HepG2 (cell line): ENCODE measurements around the gene SPAG8. TPM values are rescaled to one million over a fixed set of nuclear protein-coding genes. Genes with fewer than 3 reads are reported as not detected.

ENCODE experiments used
- ARHGAP35 ChIP-seq: sonication (generic); formaldehyde crosslinking; IDR thresholded peaks from 2 replicates; pipeline ENCODE4 v1.9.0; 2022; ENCODE audit warnings: mild to moderate bottlenecking, inconsistent platforms, moderate library complexity, missing genetic modification reagents, borderline replicate concordance
- CBX2 ChIP-seq, 2 experiments: fragments of 200-600 bp in 1 of 2; sonication (generic); formaldehyde crosslinking in 1 of 2; IDR thresholded peaks; 2 replicates each; pipeline versions ENCODE4 v1.7.0 to v1.8.1; 2018 to 2022; ENCODE audit warnings: low read depth in 2 of 2, low read length in 1 of 2, mild to moderate bottlenecking in 1 of 2, missing genetic modification reagents in 1 of 2
- FOXO1 ChIP-seq: sonication (generic); formaldehyde crosslinking; IDR thresholded peaks from 2 replicates; pipeline ENCODE4 v1.4.0; 2020; ENCODE audit warnings: missing genetic modification reagents
- GABPA ChIP-seq, 2 experiments: IDR thresholded peaks; 2 replicates each; pipeline ENCODE4 v1.6.1; 2011 to 2016; ENCODE audit warnings: low read depth in 2 of 2, low read length in 1 of 2, missing biosample characterization in 1 of 2, missing genetic modification characterization in 1 of 2
- GTF2F1 ChIP-seq: fragments of 150-350 bp; IDR thresholded peaks from 2 replicates; pipeline ENCODE4 v1.6.1; 2014; ENCODE audit warnings: low read length
- HNRNPL ChIP-seq: fragments of 200-400 bp; formaldehyde crosslinking; IDR thresholded peaks from 2 replicates; pipeline ENCODE4 v1.6.1; 2017; ENCODE audit warnings: mild to moderate bottlenecking, low read depth, low read length
- KDM6A ChIP-seq: IDR thresholded peaks from 2 replicates; pipeline ENCODE4 v1.6.1; 2016; ENCODE audit warnings: low read depth
- KLF9 ChIP-seq: IDR thresholded peaks from 2 replicates; pipeline ENCODE4 v1.6.1; 2016; ENCODE audit warnings: low read depth
- MBD4 ChIP-seq: IDR thresholded peaks from 2 replicates; pipeline ENCODE4 v1.6.1; 2012; ENCODE audit warnings: low read length, inconsistent platforms, borderline replicate concordance
- MED1 ChIP-seq: sonication (generic); formaldehyde crosslinking; IDR thresholded peaks from 2 replicates; pipeline ENCODE4 v1.4.0; 2020; ENCODE audit warnings: missing genetic modification reagents
- PCBP2 ChIP-seq: fragments of 200-400 bp; formaldehyde crosslinking; optimal IDR thresholded peaks from 2 replicates; pipeline ENCODE3; 2018; ENCODE audit warnings: low read length, low read depth; ENCODE audit not compliant: poor library complexity, severe bottlenecking
- PHF20 ChIP-seq: sonication (generic); formaldehyde crosslinking; IDR thresholded peaks from 2 replicates; pipeline ENCODE4 v1.5.0; 2020; ENCODE audit warnings: mild to moderate bottlenecking, missing genetic modification reagents
- REPIN1 ChIP-seq: sonication (generic); formaldehyde crosslinking; IDR thresholded peaks from 2 replicates; pipeline ENCODE4 v1.8.0; 2022; ENCODE audit warnings: missing genetic modification reagents, low read depth, mild to moderate bottlenecking, borderline replicate concordance
- SP4 ChIP-seq: sonication (generic); formaldehyde crosslinking; IDR thresholded peaks from 2 replicates; pipeline ENCODE4 v1.8.1; 2023; ENCODE audit warnings: mild to moderate bottlenecking, missing genetic modification reagents
- SRSF4 ChIP-seq: fragments of 200-400 bp; formaldehyde crosslinking; IDR thresholded peaks from one replicate; pipeline ENCODE4 v1.6.1; 2018; ENCODE audit warnings: mild to moderate bottlenecking, low read depth, low read length, moderate library complexity; ENCODE audit not compliant: poor library complexity, severe bottlenecking
- TARDBP ChIP-seq: sonication (generic); formaldehyde crosslinking; IDR thresholded peaks from 2 replicates; pipeline ENCODE4 v1.8.0; 2022; ENCODE audit warnings: mild to moderate bottlenecking, missing genetic modification reagents
- TSC22D2 ChIP-seq: sonication (generic); formaldehyde crosslinking; IDR thresholded peaks from 2 replicates; pipeline ENCODE4 v1.5.1; 2020; ENCODE audit warnings: missing genetic modification reagents, mild to moderate bottlenecking, borderline replicate concordance
- XBP1 ChIP-seq: sonication (generic); formaldehyde crosslinking; IDR thresholded peaks from 2 replicates; pipeline ENCODE4 v1.5.0; 2020; ENCODE audit warnings: missing genetic modification reagents
- ZBTB3 ChIP-seq: sonication (generic); formaldehyde crosslinking; IDR thresholded peaks from 2 replicates; pipeline ENCODE4 v1.4.0; 2020; ENCODE audit warnings: low read depth, mild to moderate bottlenecking, moderate library complexity, missing genetic modification reagents, borderline replicate concordance
- ZMYM4 ChIP-seq: sonication (generic); formaldehyde crosslinking; IDR thresholded peaks from 2 replicates; pipeline ENCODE4 v1.8.1; 2023; ENCODE audit warnings: mild to moderate bottlenecking, missing genetic modification reagents
- ZNF607 ChIP-seq: sonication (generic); formaldehyde crosslinking; IDR thresholded peaks from 2 replicates; pipeline ENCODE4 v1.5.1; 2020; ENCODE audit warnings: missing genetic modification reagents, mild to moderate bottlenecking, borderline replicate concordance
- ZNF670 ChIP-seq: sonication (generic); formaldehyde crosslinking; IDR thresholded peaks from 2 replicates; pipeline ENCODE4 v1.8.0; 2022; ENCODE audit warnings: mild to moderate bottlenecking, missing genetic modification reagents, borderline replicate concordance
- ZNF83 ChIP-seq: sonication (generic); formaldehyde crosslinking; IDR thresholded peaks from 2 replicates; pipeline ENCODE4 v1.4.0; 2020; ENCODE audit warnings: missing genetic modification reagents, mild to moderate bottlenecking, borderline replicate concordance
- polyA plus RNA-seq, 8 experiments: library from polyadenylated mRNA; depleted of rRNA in 3 of 8; stranded (reverse) in 7 of 8; unstranded in 1 of 8; fragments of >200 nt; fragmentation: Illumina TruSeq in 4 of 8; extraction: Trizol in 4 of 8; gene quantifications; 2 replicates each; pipeline versions ENCODE4 v1.2.1 to v1.2.3, GENCODE V29; 2011 to 2016; ENCODE audit warnings: low read depth in 4 of 8, missing spikeins in 1 of 8, mixed read lengths in 1 of 8; ENCODE audit not compliant: insufficient read depth in 1 of 8
- total RNA-seq, 5 experiments: library from RNA; depleted of rRNA; stranded (reverse); fragments of >200 nt; fragmentation: Illumina TruSeq; extraction: Trizol; gene quantifications; 2 replicates each; pipeline ENCODE4 v1.2.3, GENCODE V29; 2016; ENCODE audit warnings: low read depth in 1 of 5
- TF ChIP-seq, protein P1 (sequence below): sonication (generic); formaldehyde crosslinking; IDR thresholded peaks from 2 replicates; pipeline ENCODE4 v1.4.0; 2020; ENCODE audit warnings: missing genetic modification reagents
- TF ChIP-seq, protein P2 (sequence below): fragments of 450-650 bp; IDR thresholded peaks from 2 replicates; pipeline ENCODE4 v1.6.1; 2016
- TF ChIP-seq, protein P3 (sequence below): IDR thresholded peaks from 2 replicates; pipeline ENCODE4 v1.6.1; 2016; ENCODE audit warnings: missing biosample characterization, missing genetic modification reagents, low read depth

The SPAG8 gene
- total and polyA plus RNA-seq, 2 of the 13 experiments (the other 11 are each of a cell fraction or from before 2014, with no cell fraction given): 0.18 to 0.27 TPM

DNA sequence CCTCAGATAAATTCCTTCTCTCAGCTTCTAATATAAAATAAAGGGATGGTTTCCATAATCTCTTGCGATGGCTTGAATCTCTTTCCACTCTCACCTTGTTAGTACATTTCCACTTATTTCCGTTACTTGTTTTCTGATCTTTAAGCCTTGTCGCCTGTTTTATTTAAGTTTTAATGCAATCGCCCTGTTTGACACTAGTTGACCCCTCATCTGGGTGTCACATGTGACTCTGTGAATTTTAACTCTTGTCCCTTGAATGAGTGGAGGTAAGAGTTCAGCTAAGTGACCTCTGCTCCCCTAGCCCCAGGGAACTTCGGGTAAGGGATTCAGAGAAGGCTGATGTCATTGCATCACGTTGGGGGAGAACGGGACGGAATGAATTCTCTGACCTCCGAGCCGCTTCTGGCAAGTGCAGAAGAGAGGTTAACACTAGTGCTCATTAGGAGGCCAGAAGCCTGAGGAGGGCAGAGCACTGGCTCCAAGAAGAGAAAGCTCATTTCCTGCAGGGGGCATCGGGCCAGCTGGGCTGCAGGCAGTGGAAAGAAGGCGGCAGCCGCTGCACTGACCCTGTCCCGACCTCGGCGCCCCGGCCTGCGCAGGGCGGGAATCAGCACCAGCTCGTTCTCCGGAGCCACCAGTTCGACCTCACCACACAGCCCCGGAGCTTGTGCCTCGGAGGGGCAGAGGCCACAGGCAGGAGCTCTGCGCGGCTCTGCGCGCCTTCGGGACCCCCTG, 2.2 kb upstream of the SPAG8 start (continued):
- TF ChIP-seq REPIN1 (CRISPR knock-in tag) (peak; percentile 64; the same call in 1 of the 2 replicates), KLF9 (no peak), SP4 (CRISPR knock-in tag) (peak; percentile 19; the same call in 1 of the 2 replicates), MED1 (CRISPR knock-in tag) (peak; percentile 81), PHF20 (CRISPR knock-in tag) (no peak; the same call in 1 of the 2 replicates), CBX2 (IDR thresholded peaks at IDR 0.05; ENCODE audit: low read depth, low read length) (no peak), CBX2 (CRISPR knock-in tag; IDR thresholded peaks at IDR 0.05; ENCODE audit: low read depth) (no peak), SRSF4 (no peak), GABPA (IDR thresholded peaks at IDR 0.05; ENCODE audit: low read depth, low read length) (no peak), GABPA (CRISPR knock-in tag; IDR thresholded peaks at IDR 0.05; ENCODE audit: low read depth) (no peak; the same call in 1 of the 2 replicates), ZNF670 (no peak), KDM6A (no peak), HNRNPL (no peak), ZNF607 (CRISPR knock-in tag) (0 out of 2 replicates have a peak, but pooled peaks have one; percentile 13), ZNF83 (no peak), XBP1 (CRISPR knock-in tag) (no peak), ARHGAP35 (peak; percentile 74; the same call in 1 of the 2 replicates), TARDBP (CRISPR knock-in tag) (no peak), PCBP2 (no peak), FOXO1 (no peak; the same call in 1 of the 2 replicates), GTF2F1 (no peak), MBD4 (no peak), TSC22D2 (CRISPR knock-in tag) (no peak), ZBTB3 (CRISPR knock-in tag) (no peak), ZMYM4 (CRISPR knock-in tag) (no peak)
- TF ChIP-seq, protein P1, sequence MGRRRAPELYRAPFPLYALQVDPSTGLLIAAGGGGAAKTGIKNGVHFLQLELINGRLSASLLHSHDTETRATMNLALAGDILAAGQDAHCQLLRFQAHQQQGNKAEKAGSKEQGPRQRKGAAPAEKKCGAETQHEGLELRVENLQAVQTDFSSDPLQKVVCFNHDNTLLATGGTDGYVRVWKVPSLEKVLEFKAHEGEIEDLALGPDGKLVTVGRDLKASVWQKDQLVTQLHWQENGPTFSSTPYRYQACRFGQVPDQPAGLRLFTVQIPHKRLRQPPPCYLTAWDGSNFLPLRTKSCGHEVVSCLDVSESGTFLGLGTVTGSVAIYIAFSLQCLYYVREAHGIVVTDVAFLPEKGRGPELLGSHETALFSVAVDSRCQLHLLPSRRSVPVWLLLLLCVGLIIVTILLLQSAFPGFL (CRISPR knock-in tag): no peak
- TF ChIP-seq, protein P2, sequence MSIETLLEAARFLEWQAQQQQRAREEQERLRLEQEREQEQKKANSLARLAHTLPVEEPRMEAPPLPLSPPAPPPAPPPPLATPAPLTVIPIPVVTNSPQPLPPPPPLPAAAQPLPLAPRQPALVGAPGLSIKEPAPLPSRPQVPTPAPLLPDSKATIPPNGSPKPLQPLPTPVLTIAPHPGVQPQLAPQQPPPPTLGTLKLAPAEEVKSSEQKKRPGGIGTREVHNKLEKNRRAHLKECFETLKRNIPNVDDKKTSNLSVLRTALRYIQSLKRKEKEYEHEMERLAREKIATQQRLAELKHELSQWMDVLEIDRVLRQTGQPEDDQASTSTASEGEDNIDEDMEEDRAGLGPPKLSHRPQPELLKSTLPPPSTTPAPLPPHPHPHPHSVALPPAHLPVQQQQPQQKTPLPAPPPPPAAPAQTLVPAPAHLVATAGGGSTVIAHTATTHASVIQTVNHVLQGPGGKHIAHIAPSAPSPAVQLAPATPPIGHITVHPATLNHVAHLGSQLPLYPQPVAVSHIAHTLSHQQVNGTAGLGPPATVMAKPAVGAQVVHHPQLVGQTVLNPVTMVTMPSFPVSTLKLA: no peak
- TF ChIP-seq, protein P3, sequence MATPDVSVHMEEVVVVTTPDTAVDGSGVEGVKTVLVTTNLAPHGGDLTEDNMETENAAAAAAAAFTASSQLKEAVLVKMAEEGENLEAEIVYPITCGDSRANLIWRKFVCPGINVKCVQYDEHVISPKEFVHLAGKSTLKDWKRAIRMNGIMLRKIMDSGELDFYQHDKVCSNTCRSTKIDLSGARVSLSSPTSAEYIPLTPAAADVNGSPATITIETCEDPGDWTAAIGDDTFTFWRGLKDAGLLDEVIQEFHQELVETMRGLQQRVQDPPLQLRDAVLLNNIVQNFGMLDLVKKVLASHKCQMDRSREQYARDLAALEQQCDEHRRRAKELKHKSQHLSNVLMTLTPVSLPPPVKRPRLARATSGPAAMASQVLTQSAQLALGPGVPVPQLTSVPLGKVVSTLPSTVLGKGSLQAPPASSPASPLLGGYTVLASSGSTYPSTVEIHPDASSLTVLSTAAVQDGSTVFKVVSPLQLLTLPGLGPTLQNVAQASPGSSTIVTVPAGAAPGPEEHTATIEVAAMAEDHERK (CRISPR knock-in tag): no peak
